ENCODE measurements around the gene NUP214. TPM values are rescaled to one million over a fixed set of nuclear protein-coding genes. Genes with fewer than 3 reads are reported as not detected.
A peak's percentile ranks its signal among the peaks of the same experiment; 100 is the strongest.
"Not testable (repeated sequence)": the region's sequence is repeated elsewhere in the genome, so short reads cannot be mapped to it uniquely, and the experiment has no call there.

The NUP214 gene
- total RNA-seq, 1 experiment from 2014 or later, result 11.9 TPM

GRCh38 chr9:131095666-131096268 is 29.6 kb upstream of the NUP214 start:
- in situ Hi-C loops (cut with HindIII; ENCODE audit: low sequenced_read_pairs), result no loop called here
- DNase-seq (ENCODE audit: low spot score), result no peak

GRCh38 chr9:131096269-131097125 is 28.9 kb upstream of the NUP214 start, which contains the start of gene AIF1L:
TSS of gene AIF1L (plus strand) at chr9:131096531. CDS start at chr9:131096630, 99 bp downstream.
- in situ Hi-C loops (cut with HindIII; ENCODE audit: low sequenced_read_pairs), result no loop called here
- DNase-seq (ENCODE audit: low spot score), result peak; percentile 18

- DNase-seq (ENCODE audit: low spot score), result no peak
- in situ Hi-C loops (cut with HindIII; ENCODE audit: low sequenced_read_pairs), result no loop called here
Observed at GRCh38 chr9:131097126-131097947, 28.0 kb upstream of the NUP214 start.

GRCh38 chr9:131097948-131098278 is 27.5 kb upstream of the NUP214 start:
- in situ Hi-C loops (cut with HindIII; ENCODE audit: low sequenced_read_pairs), result no loop called here
- no peak for DNase-seq (ENCODE audit: low spot score)

- in situ Hi-C loops (cut with HindIII; ENCODE audit: low sequenced_read_pairs), result no loop called here
- no peak for DNase-seq (ENCODE audit: low spot score)
Observed at GRCh38 chr9:131098391-131099101, 26.8 kb upstream of the NUP214 start.

- in situ Hi-C loops (cut with HindIII; ENCODE audit: low sequenced_read_pairs), result no loop called here
- DNase-seq (ENCODE audit: low spot score), result no peak
Observed at GRCh38 chr9:131099102-131099606, 26.2 kb upstream of the NUP214 start.

- in situ Hi-C loops (cut with HindIII; ENCODE audit: low sequenced_read_pairs), result not testable (repeated sequence)
Observed at GRCh38 chr9:131099845-131100244, 25.5 kb upstream of the NUP214 start.

GRCh38 chr9:131100445-131100844 is 24.9 kb upstream of the NUP214 start:
- DNase-seq (ENCODE audit: low spot score), result no peak
- in situ Hi-C loops (cut with HindIII; ENCODE audit: low sequenced_read_pairs), result no loop called here

More at GRCh38 chr9:131099845-131100244, 25.5 kb upstream of the NUP214 start:
- not testable (repeated sequence) for DNase-seq (ENCODE audit: low spot score)

- no peak for DNase-seq (ENCODE audit: low spot score)
- in situ Hi-C loops (cut with HindIII; ENCODE audit: low sequenced_read_pairs), result no loop called here
Observed at GRCh38 chr9:131101207-131101964, 24.0 kb upstream of the NUP214 start.

- no peak for DNase-seq (ENCODE audit: low spot score)
- in situ Hi-C loops (cut with HindIII; ENCODE audit: low sequenced_read_pairs), result no loop called here
Observed at GRCh38 chr9:131103024-131103423, 22.4 kb upstream of the NUP214 start.

- no peak for DNase-seq (ENCODE audit: low spot score)
- in situ Hi-C loops (cut with HindIII; ENCODE audit: low sequenced_read_pairs), result no loop called here
Observed at GRCh38 chr9:131103535-131103934, 21.9 kb upstream of the NUP214 start.

GRCh38 chr9:131104016-131104740 is 21.2 kb upstream of the NUP214 start:
- in situ Hi-C loops (cut with HindIII; ENCODE audit: low sequenced_read_pairs), result no loop called here
- DNase-seq (ENCODE audit: low spot score), result no peak

- in situ Hi-C loops (cut with HindIII; ENCODE audit: low sequenced_read_pairs), result no loop called here
- DNase-seq (ENCODE audit: low spot score), result no peak
Observed at GRCh38 chr9:131105952-131106351, 19.4 kb upstream of the NUP214 start.

- in situ Hi-C loops (cut with HindIII; ENCODE audit: low sequenced_read_pairs), result no loop called here
- DNase-seq (ENCODE audit: low spot score), result peak; percentile 10
Observed at GRCh38 chr9:131107760-131108159, 17.6 kb upstream of the NUP214 start.

GRCh38 chr9:131111186-131111853 is 14.1 kb upstream of the NUP214 start:
- DNase-seq (ENCODE audit: low spot score), result no peak
- in situ Hi-C loops (cut with HindIII; ENCODE audit: low sequenced_read_pairs), result no loop called here

- peak; percentile 28 for DNase-seq (ENCODE audit: low spot score)
- in situ Hi-C loops (cut with HindIII; ENCODE audit: low sequenced_read_pairs), result no loop called here
Observed at GRCh38 chr9:131111854-131112311, 13.5 kb upstream of the NUP214 start.
